Mucosa of descending colon (tissue), 3 donors: ENCODE data around the gene IGF2R. TPM values are rescaled to one million over a fixed set of nuclear protein-coding genes. Genes with fewer than 3 reads are reported as not detected.

Experiments
- ATAC-seq: fragments of 200-7000 bp; cut with Tn5 transposase; one replicate; pipeline ENCODE4 v1.9.1; 2020; ENCODE audit warnings: mild to moderate bottlenecking, moderate library complexity
- DNase-seq, 3 donors: peaks; one replicate each; pipeline ENCODE4 v3.0.0-alpha.2; 2020
- H3K36me3 ChIP-seq: fragments of 200-600 bp; one replicate; pipeline ENCODE4 v1.8.0; 2021; ENCODE audit warnings: low read depth, mild to moderate bottlenecking
- H3K4me1 ChIP-seq: fragments of 200-600 bp; one replicate; pipeline ENCODE4 v1.8.0; 2021; ENCODE audit warnings: low read depth, mild to moderate bottlenecking
- H3K4me3 ChIP-seq: fragments of 200-600 bp; one replicate; pipeline ENCODE4 v1.8.0; 2021; ENCODE audit warnings: mild to moderate bottlenecking
- H3K9me3 ChIP-seq: fragments of 200-600 bp; one replicate; pipeline ENCODE4 v1.8.0; 2021; ENCODE audit warnings: mild to moderate bottlenecking
- CTCF ChIP-seq: fragments of 200-600 bp; IDR thresholded peaks from one replicate; pipeline ENCODE4 v1.8.0; 2022; ENCODE audit warnings: antibody characterized with exemption, mild to moderate bottlenecking
- intact Hi-C, 2 donors: fragments of 100-400 bp; cut with DNase I in 1 of 2; cut with micrococcal nuclease in 1 of 2; formaldehyde crosslinking; loops; one replicate each; pipeline versions ENCODE4 v1.11.0 to v1.11.1; 2022; cut with DNase I, micrococcal nuclease
- total RNA-seq, 3 donors: library from RNA; stranded (reverse); fragmentation: NEBNext Ultra II Directional in 2 of 3; extraction: Animal tissue kit (Norgen Biotek cat#: 25700) in 2 of 3; gene quantifications; one replicate each; pipeline versions ENCODE4 v1.2.1 to v1.2.4, GENCODE V29; 2021 to 2023
- donor health status: DM: no; HTN: no; CAD: no; lungs with moderate emphysema.
- donor health status: DM: no; HTN: no; CAD: no.
- donor health status: DM: no; HTN: yes; CAD: no.

IGF2R gene
- total RNA-seq, 3 donors from 2014 or later: 97.7 to 112 (median 101) TPM

GRCh38 chr6:160078883-160079685, 110.2 kb downstream of the IGF2R start:
- Histone ChIP-seq H3K9me3 (no peaks in the 10 kb centered on the region), H3K36me3 (peaks cover 19% of the 10 kb centered on the region), H3K4me3 (no peak overlapping the region), H3K4me1 (no peaks in the 10 kb centered on the region)
- no peak for ATAC-seq
- no peak for TF ChIP-seq CTCF
- no peak for DNase-seq
- intact Hi-C loops: no loop called here

- TF ChIP-seq CTCF: no peak
- no peaks in the 10 kb centered on the region for H3K4me1 ChIP-seq
- intact Hi-C loops: loop anchor here in 1 of 2 donors (10.0 kb wide), 1 partner anchor 375 kb away; no protein-coding TSS in a partner anchor
- DNase-seq (no peak), ATAC-seq (no peak)
- H3K4me3 ChIP-seq: no peak overlapping the region
- peaks cover 19% of the 10 kb centered on the region for H3K36me3 ChIP-seq
- H3K9me3 ChIP-seq: no peaks in the 10 kb centered on the region
Measured at GRCh38 chr6:160079686-160080043, 110.8 kb downstream of the IGF2R start.

GRCh38 chr6:160080097-160080496, 111.2 kb downstream of the IGF2R start:
- DNase-seq (no peak), ATAC-seq (no peak)
- no peak overlapping the region for H3K4me3 ChIP-seq
- peaks cover 3% of the 10 kb centered on the region for H3K4me1 ChIP-seq
- intact Hi-C loops: loop anchor here in 1 of 2 donors (10.0 kb wide), 1 partner anchor 375 kb away; no protein-coding TSS in a partner anchor
- TF ChIP-seq CTCF: no peak
- no peaks in the 10 kb centered on the region for H3K9me3 ChIP-seq
- peaks cover 19% of the 10 kb centered on the region for H3K36me3 ChIP-seq

- H3K4me1 ChIP-seq: peaks cover 3% of the 10 kb centered on the region
- H3K9me3 ChIP-seq: no peaks in the 10 kb centered on the region
- H3K36me3 ChIP-seq: peaks cover 19% of the 10 kb centered on the region
- H3K4me3 ChIP-seq: no peak overlapping the region
- DNase-seq (no peak), ATAC-seq (no peak)
- intact Hi-C loops: loop anchor here in 1 of 2 donors (10.0 kb wide), 1 partner anchor 373 kb away; no protein-coding TSS in a partner anchor
- TF ChIP-seq CTCF: no peak
Measured at GRCh38 chr6:160081398-160081797, 112.5 kb downstream of the IGF2R start.

- Histone ChIP-seq H3K4me3 (no peak overlapping the region), H3K36me3 (peaks cover 19% of the 10 kb centered on the region), H3K4me1 (peaks cover 3% of the 10 kb centered on the region), H3K9me3 (no peaks in the 10 kb centered on the region)
- ATAC-seq: no peak
- intact Hi-C loops: loop anchor here in 1 of 2 donors (10.0 kb wide), 1 partner anchor 372 kb away; no protein-coding TSS in a partner anchor
- no peak for TF ChIP-seq CTCF
- DNase-seq: no peak
Measured at GRCh38 chr6:160082627-160083026, 113.7 kb downstream of the IGF2R start.
